Head of caudate nucleus (tissue), 42 donors: Measurements from ENCODE around the gene NME9.

ENCODE experiments used
- DNase-seq, 42 donors: peaks; one replicate each; pipeline versions ENCODE4 v3.0.0 to v3.0.0-alpha.2; 2020 to 2021; ENCODE audit warnings: mixed read lengths in 7 of 42
- intact Hi-C: fragments of 100-400 bp; cut with DNase I; formaldehyde crosslinking; loops from one replicate; pipeline ENCODE4 v1.15.0; 2022

Gene NME9

DNA sequence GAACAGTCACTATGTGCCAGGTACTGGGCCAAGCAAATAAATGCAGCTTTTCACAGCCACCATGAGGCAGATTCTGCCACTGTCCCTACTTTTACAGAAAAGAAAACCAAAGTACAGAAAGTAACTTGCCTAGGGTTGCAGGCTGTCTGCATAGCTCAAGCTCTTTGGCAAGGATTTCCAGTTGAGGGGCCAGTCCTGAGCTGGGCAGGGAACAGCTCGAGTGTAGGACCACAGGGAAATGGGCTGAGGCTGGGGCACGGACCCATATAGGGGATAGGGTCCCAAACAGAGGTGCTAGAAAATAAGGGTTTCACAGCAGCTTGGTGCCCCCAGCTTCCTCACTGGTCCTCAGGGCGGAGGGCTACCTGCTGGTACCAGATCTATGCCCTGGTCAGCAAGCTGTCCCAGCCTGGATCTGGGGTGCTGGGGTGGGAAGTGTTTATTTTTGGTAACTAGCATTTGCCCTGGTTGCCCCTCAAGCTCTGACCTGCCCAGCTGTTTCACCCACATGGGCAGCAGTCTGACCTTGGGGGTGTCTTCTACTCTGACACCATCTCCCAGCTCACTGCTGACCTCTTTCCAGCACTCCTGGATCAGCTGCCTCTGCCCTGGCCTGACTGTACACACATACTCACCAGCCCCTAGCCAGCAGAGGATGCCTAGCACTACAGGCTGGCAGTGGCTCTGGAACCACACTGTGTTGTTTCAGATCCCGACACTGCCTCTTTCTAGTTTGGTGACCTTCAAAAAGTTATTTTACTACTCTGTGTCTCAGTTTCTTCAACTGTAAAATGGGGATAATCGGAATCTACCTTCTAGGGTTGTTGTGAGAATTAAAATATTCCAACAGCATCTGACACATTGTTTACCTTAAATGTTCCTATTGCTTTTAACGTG lies 35.0 kb upstream of the NME9 start:
- no peak for DNase-seq
- intact Hi-C loops, result no loop called here

DNA sequence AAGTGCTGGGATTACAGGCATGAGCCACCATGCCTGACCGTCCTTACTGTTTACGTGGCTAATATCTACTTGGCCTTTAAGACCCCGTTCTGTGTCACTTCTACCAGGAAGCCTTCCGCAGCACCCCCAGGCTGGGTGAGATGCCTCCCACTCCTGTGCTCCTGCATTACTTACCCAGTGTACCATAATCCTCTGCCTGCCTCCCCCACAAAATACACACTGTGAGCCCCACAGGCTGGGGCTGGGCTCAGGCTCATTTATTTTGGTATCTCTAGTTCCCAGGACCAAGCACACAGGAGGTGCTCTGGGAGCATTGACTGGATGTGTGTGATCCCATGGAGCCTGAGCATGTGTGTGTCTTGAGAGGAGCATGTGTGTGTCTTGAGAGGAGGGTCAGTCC lies 33.7 kb upstream of the NME9 start:
- intact Hi-C loops, result no loop called here
- peak in 6 of 42 donors; percentile 36 to 58 (median 46) for DNase-seq

DNA sequence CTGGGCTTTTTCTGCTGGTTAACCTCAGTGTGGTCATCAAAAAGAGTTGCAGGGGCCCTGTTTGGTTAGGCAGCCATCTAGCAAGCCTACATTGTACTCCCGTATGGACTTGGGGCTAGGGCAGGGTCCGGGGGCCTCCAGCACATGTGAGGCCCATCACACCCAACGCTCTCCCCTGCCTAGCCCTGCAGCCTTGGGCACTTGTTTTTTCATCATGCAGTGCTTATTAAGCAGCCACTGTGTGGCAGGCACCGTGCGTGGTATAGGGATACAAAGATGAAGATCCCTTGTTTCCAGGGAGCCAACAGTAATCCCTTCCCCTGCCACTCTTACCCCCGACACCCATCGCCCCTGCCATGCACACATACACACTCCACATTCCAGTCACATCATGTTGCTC lies 32.9 kb upstream of the NME9 start:
- intact Hi-C loops, result no loop called here
- DNase-seq, result peak in 2 of 42 donors; percentile 42 to 60

DNA sequence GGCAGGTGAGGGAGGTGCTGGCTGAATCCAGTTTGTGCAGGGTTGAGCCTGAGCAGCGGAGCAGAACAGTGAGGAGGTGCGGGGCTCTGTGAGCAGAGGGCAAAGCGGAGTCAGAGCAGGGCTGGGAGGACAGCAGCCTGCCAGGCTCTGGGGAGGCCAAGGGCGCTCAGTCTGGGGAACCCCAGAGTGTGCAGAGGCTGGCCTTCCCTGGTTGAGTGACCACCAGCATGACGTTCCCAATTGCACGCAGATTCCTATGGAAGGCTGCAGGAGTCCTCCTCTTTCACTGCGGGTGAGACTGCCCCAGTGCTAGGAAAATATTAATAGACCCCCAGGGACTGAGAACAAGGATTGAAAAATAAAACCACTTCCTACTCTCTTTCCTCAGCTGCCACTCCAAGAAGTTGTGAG lies 31.9 kb upstream of the NME9 start:
- intact Hi-C loops, result no loop called here
- DNase-seq, result peak in 1 of 42 donors; percentile 40

DNA sequence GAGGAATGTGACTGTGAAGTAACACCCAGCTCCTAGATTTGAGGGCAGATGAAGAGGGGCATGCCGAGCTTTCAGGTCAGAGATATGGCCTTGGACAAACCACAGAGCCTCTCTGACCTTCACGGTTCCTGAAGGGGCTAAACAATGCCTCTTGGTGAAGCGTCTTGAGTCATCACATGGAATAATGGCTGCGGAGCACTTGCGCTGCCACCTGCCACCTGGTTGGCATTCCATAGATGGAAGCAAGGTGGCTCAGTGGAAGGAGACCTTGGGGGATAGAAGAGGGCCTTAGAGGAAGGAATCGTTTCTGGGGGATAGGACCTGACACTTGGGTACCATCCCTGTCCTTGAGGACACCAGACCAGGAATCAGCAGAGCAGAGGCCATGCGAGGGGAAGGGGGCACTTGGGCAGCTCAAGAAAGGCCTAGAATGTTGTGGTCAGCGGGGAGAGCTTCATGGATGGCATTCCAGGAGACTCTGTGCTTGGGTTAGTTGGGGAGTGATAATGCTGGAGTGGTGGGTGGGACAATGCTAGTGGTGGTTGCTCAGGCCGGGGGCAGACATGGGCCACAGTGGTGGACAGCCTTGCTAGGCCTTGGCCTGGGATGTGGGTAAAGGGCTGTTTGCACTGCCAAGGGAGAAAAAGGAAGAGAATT lies 31.3 kb upstream of the NME9 start:
- peak in 1 of 42 donors; percentile 33 for DNase-seq
- intact Hi-C loops, result no loop called here

DNA sequence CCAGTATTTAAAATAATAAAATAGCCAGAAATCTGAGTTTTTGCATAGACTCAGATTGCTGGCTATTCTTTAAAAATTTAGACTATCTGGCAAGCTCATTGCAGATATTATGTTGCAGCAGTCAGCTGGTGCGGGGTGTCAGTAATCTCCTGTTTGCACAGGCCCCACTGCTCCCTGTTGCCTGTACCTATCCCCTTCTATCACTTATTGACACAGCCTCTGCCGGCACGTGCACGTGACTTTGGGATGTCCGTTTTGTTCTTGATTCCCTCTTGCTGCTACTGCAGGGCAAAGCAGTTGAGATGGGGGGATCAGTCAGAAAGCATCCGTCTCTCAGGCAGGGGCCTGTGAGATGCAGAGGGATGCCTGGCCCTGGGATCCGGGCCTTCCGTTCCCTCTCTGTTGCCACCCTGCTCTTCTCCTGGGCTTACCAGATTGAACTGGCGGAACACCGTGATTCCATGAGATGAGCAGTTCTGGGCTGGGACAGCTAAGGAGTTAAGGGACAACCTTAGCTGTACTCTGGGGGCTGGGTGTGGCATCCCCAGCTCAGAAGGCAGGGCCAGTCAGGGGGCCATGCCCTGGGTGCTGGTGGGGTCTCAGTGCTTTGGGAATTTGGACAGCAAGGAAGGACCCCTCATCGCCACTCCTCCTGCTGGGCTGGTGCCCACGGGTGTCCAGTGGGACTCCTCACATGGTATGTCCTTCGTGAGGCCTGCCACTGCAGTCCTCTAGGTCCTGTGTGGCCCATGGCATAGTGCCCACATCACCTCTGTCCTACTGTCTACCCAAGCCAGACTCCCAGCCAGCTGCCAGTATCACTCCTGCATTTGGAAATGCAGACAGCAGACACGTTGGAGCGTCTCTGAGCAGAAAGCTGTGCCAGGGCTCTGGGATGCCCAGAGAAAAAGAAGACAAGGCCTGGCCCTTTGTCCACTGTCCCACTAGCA lies 30.5 kb upstream of the NME9 start:
- intact Hi-C loops, result no loop called here
- peak in 1 of 42 donors; percentile 27 for DNase-seq

DNA sequence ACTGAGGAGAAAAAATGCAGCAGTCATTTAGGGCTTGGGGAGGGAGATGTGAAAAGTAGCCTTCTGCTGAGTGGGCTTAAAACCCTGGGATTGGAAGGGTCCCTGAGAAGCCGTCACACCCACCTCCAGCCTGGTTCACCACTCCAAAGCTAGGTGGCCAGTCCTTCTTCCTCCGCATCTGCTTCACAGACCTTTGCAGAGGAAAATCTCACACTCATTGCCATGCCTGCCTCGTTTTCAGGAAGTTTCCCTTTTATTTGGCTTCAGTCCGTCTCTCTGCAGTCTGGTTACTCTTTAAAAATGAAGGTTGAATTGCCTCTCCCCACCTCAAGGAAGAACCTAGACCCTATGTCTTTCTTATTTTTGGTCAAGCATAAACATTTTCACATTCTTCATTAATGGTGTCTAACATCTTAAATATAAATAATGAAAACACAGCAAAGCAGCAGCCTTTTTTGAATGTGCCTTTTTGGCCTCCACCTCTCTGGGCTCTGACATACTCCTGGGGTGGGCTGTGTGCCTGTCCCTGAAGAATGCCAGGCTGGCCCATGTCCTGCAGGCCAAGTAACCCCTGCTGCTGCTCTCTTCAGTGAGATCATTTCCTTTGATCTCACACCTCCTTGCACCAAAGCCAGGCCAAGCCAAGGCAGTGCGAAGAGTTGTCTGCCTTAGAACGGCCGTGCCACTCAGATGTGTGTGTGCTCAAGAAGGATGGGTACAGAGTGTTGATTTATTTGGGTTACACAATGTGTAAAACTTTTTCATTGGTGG lies 29.7 kb upstream of the NME9 start:
- intact Hi-C loops, result no loop called here
- peak in 2 of 42 donors; percentile 29 to 30 for DNase-seq

DNA sequence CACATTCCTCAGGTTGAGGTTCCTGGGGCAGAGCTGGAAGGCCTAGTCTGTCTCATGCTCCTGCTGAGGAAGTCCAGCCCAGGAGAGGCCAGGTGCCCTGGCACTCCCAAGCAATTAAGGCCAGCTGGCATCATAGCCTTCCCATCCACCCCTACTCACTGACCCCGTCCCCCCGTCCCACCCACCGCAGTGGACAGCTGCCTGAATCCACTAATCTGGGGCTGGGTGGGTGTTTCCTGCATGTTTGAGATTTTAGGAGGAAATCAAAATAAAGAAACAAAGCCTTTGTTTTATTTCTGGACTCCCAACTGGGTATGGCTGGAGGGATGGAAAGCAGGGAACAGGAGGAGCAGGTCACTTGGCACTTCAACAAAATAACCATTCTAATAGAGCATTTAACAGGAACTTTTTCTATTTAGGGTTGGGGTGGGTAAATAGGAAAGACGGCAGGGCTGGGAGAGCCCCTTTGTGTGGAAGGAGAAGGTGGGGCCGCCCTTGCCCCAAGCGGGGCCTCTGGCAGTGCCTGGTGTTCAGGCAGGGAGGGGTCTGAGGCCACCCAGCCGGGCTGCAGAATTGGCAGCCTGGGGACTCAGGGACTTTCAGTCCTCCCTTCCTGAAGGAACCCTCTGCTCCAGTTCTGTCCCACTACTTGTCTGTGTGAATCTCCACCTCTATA lies 27.2 kb upstream of the NME9 start:
- peak in 8 of 42 donors; percentile 25 to 72 (median 50) for DNase-seq
- intact Hi-C loops, result no loop called here

DNA sequence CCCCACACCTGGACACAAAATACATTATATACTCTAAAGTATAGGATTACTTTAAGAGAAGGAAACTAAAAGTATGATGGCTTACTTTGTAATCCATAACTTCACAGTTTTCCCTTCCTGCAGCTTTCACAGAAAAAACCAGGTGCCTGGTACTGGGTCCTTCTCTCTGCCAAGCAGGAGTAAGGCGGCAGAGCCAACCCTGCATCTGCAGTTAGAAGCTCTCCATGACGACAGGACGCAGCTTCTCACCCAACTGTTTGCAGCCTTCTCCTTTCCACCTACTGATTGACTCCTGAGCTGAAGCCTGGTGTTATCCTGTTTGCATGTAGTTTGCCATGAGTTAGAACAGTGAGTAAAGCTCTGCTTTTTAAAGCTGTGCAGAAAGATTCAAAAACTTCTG lies 25.4 kb upstream of the NME9 start:
- intact Hi-C loops, result no loop called here
- DNase-seq, result peak in 4 of 42 donors; percentile 43 to 61 (median 46)

DNA sequence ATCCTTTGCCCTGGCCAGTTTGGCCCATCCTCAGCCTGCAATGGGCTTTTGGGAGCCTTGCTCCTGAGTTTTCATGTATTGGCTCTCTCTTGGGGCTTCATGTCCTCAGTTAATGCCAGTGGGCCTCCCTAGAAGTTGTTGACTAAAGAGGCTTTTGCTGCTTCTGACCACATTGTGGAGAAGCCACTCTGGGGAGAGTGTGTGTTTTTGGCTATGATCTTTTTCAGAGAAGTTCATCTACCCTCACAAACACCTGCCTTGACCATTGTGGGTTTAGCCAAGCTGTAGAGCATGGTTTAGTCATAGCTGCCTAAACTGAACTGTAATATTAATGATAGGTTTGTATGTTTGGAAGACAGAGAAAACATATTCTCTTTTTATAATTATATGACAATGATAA lies 24.7 kb upstream of the NME9 start:
- DNase-seq, result no peak
- intact Hi-C loops, result no loop called here

DNA sequence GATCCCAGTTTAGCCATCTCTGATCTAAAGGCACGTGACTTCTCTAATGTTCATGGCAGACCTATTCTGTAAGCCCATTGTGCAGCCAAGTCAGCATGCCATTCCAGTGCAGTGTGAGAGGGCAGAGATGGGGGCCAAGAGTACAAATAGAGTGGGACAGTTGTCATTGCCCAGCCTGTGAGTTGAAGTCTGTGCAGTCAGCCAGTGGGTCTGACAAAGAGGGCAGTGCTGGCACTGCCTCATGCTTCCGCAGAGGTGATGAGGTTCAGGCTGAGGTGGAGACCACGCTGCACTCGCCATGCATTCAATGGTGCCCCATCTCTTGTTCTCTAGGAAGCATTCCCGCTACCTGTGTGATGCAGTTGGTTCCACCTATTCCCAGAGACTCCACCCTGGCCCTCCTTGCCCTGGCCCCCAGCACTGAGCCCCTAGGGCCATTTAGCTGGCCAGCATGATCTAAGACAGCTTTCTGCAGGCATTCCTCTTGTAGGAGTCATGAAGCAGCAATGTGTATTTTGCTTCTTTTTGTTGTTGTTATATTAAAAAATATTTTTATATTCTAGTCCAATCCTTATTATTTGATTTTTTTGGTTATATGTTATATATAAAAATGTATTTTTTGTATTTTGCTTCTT lies 22.4 kb upstream of the NME9 start:
- no peak for DNase-seq

DNA sequence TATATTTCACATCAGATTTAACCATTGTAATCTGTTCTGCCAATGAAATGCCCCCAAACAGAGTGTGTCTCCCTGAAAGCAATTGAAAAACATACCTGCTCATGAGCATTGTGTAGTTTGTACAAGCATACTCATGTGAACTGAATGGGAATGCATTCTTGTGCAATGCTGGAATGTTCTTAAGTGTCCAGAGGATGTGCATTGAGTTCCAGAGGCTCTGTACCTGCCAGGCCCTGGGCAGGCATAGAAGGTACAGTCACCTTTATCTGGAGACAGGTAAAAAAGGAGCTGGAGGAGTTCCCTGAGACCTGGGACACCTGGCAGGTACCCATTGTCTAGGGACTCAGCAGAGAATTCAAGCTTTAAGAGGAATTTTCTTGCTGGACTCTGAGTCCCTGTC lies 21.5 kb upstream of the NME9 start:
- DNase-seq, result no peak
- intact Hi-C loops, result no loop called here

More for the DNA sequence above, 22.4 kb upstream of the NME9 start:
- intact Hi-C loops, result no loop called here

DNA sequence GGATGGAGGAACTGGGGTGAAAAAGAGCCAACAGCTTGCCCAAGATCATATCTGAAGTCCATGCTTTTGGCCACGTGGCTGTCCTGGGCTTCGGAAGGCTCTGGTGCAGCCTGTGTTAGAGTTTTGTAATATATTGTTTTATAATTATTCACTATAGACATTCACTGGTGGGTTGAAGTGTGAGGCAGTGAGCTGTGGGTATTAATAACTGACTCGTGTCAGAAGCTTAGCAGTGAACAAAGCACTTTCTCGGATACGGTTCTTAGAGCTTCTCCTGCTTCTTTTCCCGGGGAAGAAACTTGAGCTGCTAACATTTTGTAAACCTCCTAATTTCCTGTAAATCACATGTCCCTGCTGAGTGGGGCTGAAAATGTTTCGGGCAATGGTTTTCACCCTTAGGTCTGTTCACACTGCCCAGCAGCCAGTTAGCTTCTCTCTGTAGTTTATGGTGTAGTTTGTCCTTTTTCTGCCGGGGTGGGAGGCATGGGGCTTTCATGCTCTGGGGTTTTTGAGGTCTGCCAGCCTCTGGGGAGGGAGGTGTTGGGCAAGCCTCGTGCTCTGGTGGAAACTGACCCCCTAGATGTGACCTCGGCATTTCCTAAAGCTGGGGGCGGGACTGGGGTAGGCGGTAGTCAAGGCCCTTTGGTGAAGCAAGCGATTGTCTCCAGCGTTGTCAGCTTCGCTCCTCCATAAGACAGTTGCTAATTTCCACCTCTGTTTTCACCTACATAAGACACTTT lies 20.4 kb upstream of the NME9 start:
- intact Hi-C loops, result loop anchor here (10.0 kb wide), 1 partner anchor 55 kb away; no protein-coding TSS in a partner anchor
- DNase-seq, result peak in 4 of 42 donors; percentile 32 to 52 (median 44)

DNA sequence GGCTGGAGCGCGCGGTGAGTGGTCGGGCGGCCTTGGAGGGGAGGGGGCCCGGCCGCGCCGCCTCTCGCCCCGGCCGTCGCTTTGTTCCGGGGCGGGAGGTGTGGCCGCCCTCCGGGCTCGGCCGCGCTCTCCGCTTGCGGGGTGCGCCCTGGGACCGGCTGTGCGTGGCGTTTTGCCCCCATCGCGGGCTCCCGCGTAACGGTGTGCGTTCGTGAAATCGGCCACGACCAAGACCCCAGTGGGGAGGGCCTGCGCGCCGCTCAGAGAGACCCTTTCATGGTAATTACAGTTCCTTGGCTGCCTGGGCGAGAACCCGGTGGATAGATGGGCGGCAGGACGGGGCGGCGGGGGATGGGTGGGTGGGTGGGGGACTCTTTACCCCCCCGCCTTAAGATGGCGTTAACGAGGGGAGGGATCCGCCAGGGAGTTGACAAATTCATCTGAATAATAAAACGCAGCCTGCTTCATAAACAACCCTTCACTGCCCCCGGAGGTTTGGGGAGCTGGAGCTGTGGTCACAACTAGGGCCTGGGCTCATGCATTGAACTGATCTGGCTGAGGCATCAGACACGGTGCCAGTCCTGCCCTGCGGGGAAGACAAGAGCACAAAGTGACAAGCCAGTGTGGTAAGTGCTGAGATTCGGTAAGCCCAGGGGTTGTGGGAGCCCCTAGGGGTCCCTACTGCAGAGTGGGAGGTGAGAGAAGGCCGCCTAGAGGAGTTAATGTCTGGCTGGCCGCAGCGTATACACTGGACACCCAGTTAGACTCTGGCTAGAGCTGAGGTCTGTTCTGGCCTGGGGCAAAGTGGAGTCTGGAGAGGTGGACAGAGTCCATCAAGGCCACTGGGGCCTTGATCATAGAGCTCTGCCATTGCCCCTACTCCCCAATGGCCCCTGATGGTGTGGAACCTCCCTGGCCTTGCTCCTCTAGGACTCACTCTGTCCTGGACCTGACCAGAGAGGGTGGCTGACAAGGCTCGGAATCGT lies 19.4 kb upstream of the NME9 start:
- intact Hi-C loops, result loop anchor here (10.0 kb wide), 1 partner anchor 56 kb away; no protein-coding TSS in a partner anchor
- DNase-seq, result peak in 17 of 42 donors; percentile 28 to 70 (median 42)
